Ascending aorta (tissue), 2 donors: Measurements from ENCODE around the gene OGFOD3. TPM values are rescaled to one million over a fixed set of nuclear protein-coding genes. Genes with fewer than 3 reads are reported as not detected.

Experiments used
- DNase-seq, 2 donors: peaks; one replicate each; pipeline ENCODE4 v3.0.0-alpha.2; 2019; ENCODE audit warnings: low spot score in 2 of 2
- H3K27ac ChIP-seq, 2 donors: fragments of 200-600 bp; sonication (generic); one replicate each; pipeline ENCODE4 v1.5.1; 2016 to 2017; ENCODE audit warnings: mild to moderate bottlenecking in 1 of 2
- H3K27me3 ChIP-seq: fragments of 200-600 bp; sonication (generic); one replicate; pipeline ENCODE4 v1.5.1; 2017
- H3K36me3 ChIP-seq, 2 donors: fragments of 200-600 bp; sonication (generic); one replicate each; pipeline ENCODE4 v1.5.1; 2016
- H3K4me1 ChIP-seq, 2 donors: fragments of 200-600 bp; sonication (generic); one replicate each; pipeline ENCODE4 v1.5.1; 2016 to 2017; ENCODE audit warnings: mild to moderate bottlenecking in 1 of 2
- H3K4me3 ChIP-seq, 2 donors: fragments of 200-600 bp; sonication (generic); one replicate each; pipeline ENCODE4 v1.5.1; 2016 to 2017; ENCODE audit warnings: mild to moderate bottlenecking in 1 of 2
- H3K9me3 ChIP-seq, 2 donors: fragments of 200-600 bp; sonication (generic); one replicate each; pipeline ENCODE4 v1.5.1; 2016
- intact Hi-C: fragments of 100-400 bp; cut with DNase I; formaldehyde crosslinking; loops from one replicate; pipeline ENCODE4 v1.15.1; 2023
- total RNA-seq: library from RNA; depleted of rRNA; stranded (reverse); fragments of >200 nt; gene quantifications from one replicate; pipeline ENCODE4 v1.1.0, GENCODE V29; 2016
- TF ChIP-seq, protein P1 (sequence below), 3 experiments: fragments of 200-600 bp in 2 of 3; fragments of 450-650 bp in 1 of 3; sonication (generic) in 2 of 3; IDR thresholded peaks; one replicate each; pipeline ENCODE4 v1.5.1; 2016 to 2019; ENCODE audit warnings: antibody characterized with exemption in 3 of 3, mild to moderate bottlenecking in 1 of 3, moderate library complexity in 1 of 3

Gene OGFOD3
- total RNA-seq, 1 donor from 2014 or later: 36.6 TPM

- H3K27me3 ChIP-seq: no peaks in the 10 kb centered on the region
- DNase-seq: no peak
- H3K9me3 ChIP-seq: no peaks in the 10 kb centered on the region
- H3K27ac ChIP-seq: no peak within 1 kb of the TSS
- TF ChIP-seq, protein P1, sequence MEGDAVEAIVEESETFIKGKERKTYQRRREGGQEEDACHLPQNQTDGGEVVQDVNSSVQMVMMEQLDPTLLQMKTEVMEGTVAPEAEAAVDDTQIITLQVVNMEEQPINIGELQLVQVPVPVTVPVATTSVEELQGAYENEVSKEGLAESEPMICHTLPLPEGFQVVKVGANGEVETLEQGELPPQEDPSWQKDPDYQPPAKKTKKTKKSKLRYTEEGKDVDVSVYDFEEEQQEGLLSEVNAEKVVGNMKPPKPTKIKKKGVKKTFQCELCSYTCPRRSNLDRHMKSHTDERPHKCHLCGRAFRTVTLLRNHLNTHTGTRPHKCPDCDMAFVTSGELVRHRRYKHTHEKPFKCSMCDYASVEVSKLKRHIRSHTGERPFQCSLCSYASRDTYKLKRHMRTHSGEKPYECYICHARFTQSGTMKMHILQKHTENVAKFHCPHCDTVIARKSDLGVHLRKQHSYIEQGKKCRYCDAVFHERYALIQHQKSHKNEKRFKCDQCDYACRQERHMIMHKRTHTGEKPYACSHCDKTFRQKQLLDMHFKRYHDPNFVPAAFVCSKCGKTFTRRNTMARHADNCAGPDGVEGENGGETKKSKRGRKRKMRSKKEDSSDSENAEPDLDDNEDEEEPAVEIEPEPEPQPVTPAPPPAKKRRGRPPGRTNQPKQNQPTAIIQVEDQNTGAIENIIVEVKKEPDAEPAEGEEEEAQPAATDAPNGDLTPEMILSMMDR (IDR thresholded peaks at IDR 0.05): no peak
- H3K4me3 ChIP-seq: no peak within 1 kb of the TSS
- H3K36me3 ChIP-seq: no peaks in the 10 kb centered on the region
- peaks cover 6 to 7% of the 10 kb centered on the region in 2 donors for H3K4me1 ChIP-seq
- intact Hi-C loops: no loop called here
Observed at GRCh38 chr17:82358465-82359350, 59.7 kb downstream of the OGFOD3 start, which contains the start of gene TEX19. Gene TEX19, plus strand, starts transcription at chr17:82359247. Its CDS starts 2,904 bp downstream, at chr17:82362151.

GRCh38 chr17:82357394-82357793 lies 61.0 kb downstream of the OGFOD3 start:
- no peak for DNase-seq
- Histone ChIP-seq H3K4me3 (no peak overlapping the region), H3K36me3 (no peaks in the 10 kb centered on the region), H3K9me3 (no peaks in the 10 kb centered on the region), H3K4me1 (peaks cover 6 to 7% of the 10 kb centered on the region in 2 donors), H3K27ac (no peak overlapping the region), H3K27me3 (no peaks in the 10 kb centered on the region)
- intact Hi-C loops: no loop called here
- TF ChIP-seq, protein P1 (IDR thresholded peaks at IDR 0.05): no peak

- intact Hi-C loops: no loop called here
- Histone ChIP-seq H3K9me3 (no peaks in the 10 kb centered on the region), H3K36me3 (no peaks in the 10 kb centered on the region), H3K27ac (no peak overlapping the region), H3K4me3 (no peak overlapping the region), H3K27me3 (no peaks in the 10 kb centered on the region), H3K4me1 (peaks cover 7 to 9% of the 10 kb centered on the region in 2 donors)
- no peak for DNase-seq
- TF ChIP-seq, protein P1 (IDR thresholded peaks at IDR 0.05): no peak
Observed at GRCh38 chr17:82356845-82357355, 61.5 kb downstream of the OGFOD3 start.

DNA sequence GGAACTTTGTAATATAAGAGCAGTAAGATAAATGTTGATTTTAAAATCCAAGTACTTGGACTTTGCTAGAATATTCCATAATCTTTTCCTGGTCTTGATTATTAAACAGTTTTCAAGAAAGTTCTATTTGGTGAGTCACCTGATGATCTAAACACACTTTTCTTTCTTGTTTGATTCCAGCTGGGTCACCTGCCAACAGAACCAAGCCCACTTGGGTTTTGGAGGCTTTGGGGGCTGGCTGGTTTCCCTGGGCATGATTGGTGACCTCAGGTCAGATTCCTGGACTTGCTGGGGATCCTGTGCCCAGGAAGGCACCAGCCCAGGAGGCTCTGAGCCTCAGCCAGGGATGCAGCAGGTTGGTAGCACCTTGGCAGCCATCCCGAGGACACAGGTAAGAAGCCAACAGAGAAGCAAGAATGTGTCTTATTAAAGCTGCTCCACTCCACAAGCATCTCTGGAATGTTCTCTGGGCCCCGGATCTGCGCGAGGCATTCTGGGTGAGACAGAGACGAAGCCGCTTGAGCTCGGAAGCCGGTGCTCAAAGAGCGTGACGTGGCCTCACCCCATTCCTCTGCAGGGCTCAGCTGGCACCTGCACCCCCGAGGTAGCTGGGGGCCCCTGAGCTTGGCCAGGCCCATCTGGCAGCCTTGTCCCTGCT lies 62.5 kb downstream of the OGFOD3 start:
- Histone ChIP-seq H3K9me3 (no peaks in the 10 kb centered on the region), H3K4me3 (no peak overlapping the region), H3K36me3 (no peaks in the 10 kb centered on the region), H3K27me3 (no peaks in the 10 kb centered on the region), H3K27ac (no peak overlapping the region), H3K4me1 (peaks cover 7 to 10% of the 10 kb centered on the region in 2 donors)
- TF ChIP-seq, protein P1 (IDR thresholded peaks at IDR 0.05): no peak
- intact Hi-C loops: no loop called here
- DNase-seq: no peak

DNA sequence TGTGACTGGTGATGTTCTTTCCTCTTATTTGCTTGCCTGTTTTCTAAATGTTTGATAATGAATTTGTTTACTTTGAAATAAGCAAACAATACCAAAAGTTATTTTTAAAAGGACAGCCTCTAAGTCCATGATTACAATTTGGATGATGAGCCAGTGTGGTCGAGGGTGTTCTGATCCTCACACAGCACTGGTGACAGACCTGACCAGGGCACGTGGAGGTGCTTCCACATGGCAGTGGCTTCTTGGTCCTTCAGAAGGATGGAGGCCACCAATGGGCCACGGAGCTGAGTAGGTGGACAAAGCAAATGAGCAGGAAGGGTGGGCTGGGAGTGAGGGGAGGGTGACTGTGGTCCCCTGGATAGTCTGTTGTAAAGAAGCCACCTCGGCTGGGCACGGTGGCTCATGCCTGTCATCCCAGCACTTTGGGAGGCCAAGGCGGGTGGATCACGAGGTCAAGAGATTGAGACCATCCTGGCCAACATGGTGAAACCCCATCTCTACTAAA lies 63.5 kb downstream of the OGFOD3 start:
- Histone ChIP-seq H3K4me3 (no peak overlapping the region), H3K36me3 (no peaks in the 10 kb centered on the region), H3K27me3 (no peaks in the 10 kb centered on the region), H3K4me1 (peaks cover 7 to 10% of the 10 kb centered on the region in 2 donors), H3K9me3 (no peaks in the 10 kb centered on the region), H3K27ac (no peak overlapping the region)
- DNase-seq: no peak
- TF ChIP-seq, protein P1 (IDR thresholded peaks at IDR 0.05): no peak
- intact Hi-C loops: no loop called here
